H9 (cell line): ENCODE data around the gene NCLN. TPM values are rescaled to one million over a fixed set of nuclear protein-coding genes. Genes with fewer than 3 reads are reported as not detected.
A peak's percentile ranks its signal among the peaks of the same experiment; 100 is the strongest.

Experiments used
- DNase-seq: peaks from one replicate; pipeline ENCODE4 v3.0.0-alpha.2; 2017
- H2AFZ ChIP-seq: one replicate; pipeline ENCODE4 v1.6.1; 2013; ENCODE audit warnings: mild to moderate bottlenecking, low read length, control low read depth, moderate library complexity
- H2AK5ac ChIP-seq: 2 replicates; pipeline ENCODE4 v1.6.1; 2013; ENCODE audit warnings: low read length, control low read depth, mixed read lengths; ENCODE audit not compliant: insufficient read length
- H2BK120ac ChIP-seq: one replicate; pipeline ENCODE4 v1.6.1; 2013; ENCODE audit warnings: low read depth, mild to moderate bottlenecking, low read length, control low read depth, inconsistent platforms; ENCODE audit not compliant: poor library complexity, severe bottlenecking
- H2BK12ac ChIP-seq: 2 replicates; pipeline ENCODE4 v1.6.1; 2013; ENCODE audit warnings: low read length, control low read depth, mixed read lengths, low read depth; ENCODE audit not compliant: insufficient read length
- H2BK15ac ChIP-seq: 2 replicates; pipeline ENCODE4 v1.6.1; 2013; ENCODE audit warnings: low read depth, low read length, control low read depth
- H2BK20ac ChIP-seq: one replicate; pipeline ENCODE4 v1.6.1; 2013; ENCODE audit warnings: low read depth, mild to moderate bottlenecking, low read length, control low read depth, inconsistent platforms; ENCODE audit not compliant: poor library complexity, severe bottlenecking
- H2BK5ac ChIP-seq: 2 replicates; pipeline ENCODE4 v1.6.1; 2013; ENCODE audit warnings: low read length, control low read depth, mixed read lengths; ENCODE audit not compliant: insufficient read length
- H3K14ac ChIP-seq: 2 replicates; pipeline ENCODE4 v1.6.1; 2013; ENCODE audit warnings: low read length, control low read depth; ENCODE audit not compliant: insufficient read depth
- H3K18ac ChIP-seq: 2 replicates; pipeline ENCODE4 v1.6.1; 2013; ENCODE audit warnings: low read depth, mild to moderate bottlenecking, mixed read lengths, low read length, control low read depth; ENCODE audit not compliant: insufficient read length
- H3K23ac ChIP-seq: 2 replicates; pipeline ENCODE4 v1.6.1; 2013; ENCODE audit warnings: low read length, control low read depth, mixed read lengths, low read depth; ENCODE audit not compliant: insufficient read length
- H3K23me2 ChIP-seq: 2 replicates; pipeline ENCODE4 v1.6.1; 2013; ENCODE audit warnings: low read depth, mild to moderate bottlenecking, mixed read lengths, low read length, control low read depth; ENCODE audit not compliant: insufficient read length, poor library complexity, severe bottlenecking
- H3K27ac ChIP-seq: 2 replicates; pipeline ENCODE4 v1.5.1; 2013; ENCODE audit warnings: low read length, control low read depth, mixed read lengths, low read depth; ENCODE audit not compliant: insufficient read length
- H3K27me3 ChIP-seq: 2 replicates; pipeline ENCODE4 v1.6.1; 2013; ENCODE audit warnings: low read length, control low read depth, inconsistent platforms; ENCODE audit not compliant: insufficient read depth
- H3K4ac ChIP-seq: 2 replicates; pipeline ENCODE4 v1.6.1; 2013; ENCODE audit warnings: low read depth, mild to moderate bottlenecking, control low read depth, inconsistent platforms, low read length, moderate library complexity
- H3K4me1 ChIP-seq: 2 replicates; pipeline ENCODE4 v1.6.1; 2013; ENCODE audit warnings: low read length, control low read depth, inconsistent platforms; ENCODE audit not compliant: insufficient read depth
- H3K4me2 ChIP-seq: 2 replicates; pipeline ENCODE4 v1.6.1; 2013; ENCODE audit warnings: low read length, control low read depth, mixed read lengths; ENCODE audit not compliant: insufficient read length, insufficient read depth
- H3K56ac ChIP-seq: 2 replicates; pipeline ENCODE4 v1.6.1; 2013; ENCODE audit warnings: low read depth, mild to moderate bottlenecking, mixed read lengths, low read length, control low read depth; ENCODE audit not compliant: insufficient read length
- H3K79me1 ChIP-seq: 2 replicates; pipeline ENCODE4 v1.6.1; 2013; ENCODE audit warnings: low read depth, mild to moderate bottlenecking, moderate library complexity, low read length, control low read depth, inconsistent platforms; ENCODE audit not compliant: insufficient read depth, poor library complexity, severe bottlenecking
- H3K79me2 ChIP-seq: 2 replicates; pipeline ENCODE4 v1.6.1; 2013; ENCODE audit warnings: low read length, control low read depth, inconsistent platforms; ENCODE audit not compliant: insufficient read depth
- H3K9ac ChIP-seq: 2 replicates; pipeline ENCODE4 v1.6.1; 2013; ENCODE audit warnings: low read length, control low read depth, mixed read lengths; ENCODE audit not compliant: insufficient read length; ENCODE audit errors: extremely low read depth
- H3K9me3 ChIP-seq: one replicate; pipeline ENCODE4 v1.6.1; 2013; ENCODE audit warnings: low read depth, low read length, inconsistent platforms; ENCODE audit not compliant: control insufficient read depth
- H3T11ph ChIP-seq: one replicate; pipeline ENCODE4 v1.6.1; 2013; ENCODE audit warnings: mild to moderate bottlenecking, low read length, control low read depth, inconsistent platforms
- H4K20me1 ChIP-seq: one replicate; pipeline ENCODE4 v1.6.1; 2013; ENCODE audit not compliant: control insufficient read depth, insufficient read length, insufficient read depth
- H4K5ac ChIP-seq: 2 replicates; pipeline ENCODE4 v1.6.1; 2013; ENCODE audit warnings: low read depth, mild to moderate bottlenecking, mixed read lengths, low read length, control low read depth; ENCODE audit not compliant: insufficient read length
- H4K8ac ChIP-seq: replicated peaks from 2 replicates; pipeline ENCODE4 v1.6.1; 2013; ENCODE audit warnings: low read length, control low read depth, mixed read lengths, low read depth; ENCODE audit not compliant: insufficient read length
- H4K91ac ChIP-seq: 2 replicates; pipeline ENCODE4 v1.6.1; 2013; ENCODE audit warnings: low read depth, mild to moderate bottlenecking, moderate library complexity, mixed read lengths, low read length, control low read depth; ENCODE audit not compliant: insufficient read length
- H3K27ac Mint-ChIP-seq, 3 experiments: 2 replicates in 2 of 3; 3 replicates in 1 of 3; pipeline ENCODE4 v1.8.0; 2020 to 2021; ENCODE audit warnings: mixed read lengths in 3 of 3, mild to moderate bottlenecking in 1 of 3, moderate library complexity in 1 of 3
- H3K27me3 Mint-ChIP-seq: 2 replicates; pipeline ENCODE4 v1.8.0; 2021; ENCODE audit warnings: low read depth, mild to moderate bottlenecking, moderate library complexity, mixed read lengths
- H3K36me3 Mint-ChIP-seq, 3 experiments: 2 replicates in 2 of 3; 3 replicates in 1 of 3; pipeline ENCODE4 v1.8.0; 2020 to 2021; ENCODE audit warnings: low read depth in 3 of 3, mixed read lengths in 3 of 3; ENCODE audit not compliant: insufficient read depth in 1 of 3
- H3K4me1 Mint-ChIP-seq, 2 experiments: 2 replicates each; pipeline ENCODE4 v1.8.0; 2020; ENCODE audit warnings: mixed read lengths in 2 of 2
- H3K4me3 Mint-ChIP-seq, 2 experiments: 2 replicates in 1 of 2; 3 replicates in 1 of 2; pipeline ENCODE4 v1.8.0; 2020 to 2021; ENCODE audit warnings: mild to moderate bottlenecking in 2 of 2, mixed read lengths in 2 of 2, moderate library complexity in 1 of 2
- H3K9me3 Mint-ChIP-seq, 2 experiments: 2 replicates in 1 of 2; 3 replicates in 1 of 2; pipeline ENCODE4 v1.8.0; 2020; ENCODE audit warnings: mild to moderate bottlenecking in 2 of 2, mixed read lengths in 2 of 2, moderate library complexity in 1 of 2
- CTCF ChIP-seq: fragments of 200-600 bp; sonication (generic); conservative IDR thresholded peaks from 3 replicates; pipeline ENCODE4 v1.8.0; 2021; ENCODE audit warnings: antibody characterized with exemption, mild to moderate bottlenecking
- WGBS: extraction: QIAGEN DNeasy Blood & Tissue Kit; methylation state at CpG from one replicate; pipeline ENCODE4 v1.1.7; 2013; ENCODE audit warnings: missing lambda C conversion rate, low lambda C conversion rate, mixed read lengths; ENCODE audit not compliant: insufficient read length; ENCODE audit errors: extremely low coverage; 5-methylcytosine and 5-hydroxymethylcytosine counted together
- total RNA-seq: library from RNA; stranded (reverse); gene quantifications from 2 replicates; pipeline ENCODE4 v1.2.1, GENCODE V29; 2021

The NCLN gene
- total RNA-seq, 1 experiment from 2014 or later = 94.8 TPM

GRCh38 chr19:3211191-3211590 is 25.5 kb downstream of the NCLN start:
- Histone ChIP-seq H4K20me1 (peaks cover 2% of the 10 kb centered on the region), H3K4me2 (no peak overlapping the region), H3K23me2 (no peaks in the 10 kb centered on the region), H3K56ac (no peak overlapping the region), H3K79me2 (no peaks in the 10 kb centered on the region), H3K23ac (no peak overlapping the region), H3K9ac (no peak overlapping the region), H3K27ac (no peak overlapping the region), H3K79me1 (no peaks in the 10 kb centered on the region), H4K91ac (no peak overlapping the region), H2BK120ac (no peak overlapping the region), H4K8ac (no peak overlapping the region), H2AK5ac (no peak overlapping the region), H3K18ac (no peak overlapping the region), H3T11ph (no peak overlapping the region), H2BK15ac (no peak overlapping the region), H2BK5ac (no peak overlapping the region), H2BK20ac (no peak overlapping the region), H3K9me3 (no peaks in the 10 kb centered on the region), H4K5ac (no peak overlapping the region), H3K27me3 (no peaks in the 10 kb centered on the region), H3K4ac (no peak overlapping the region), H2BK12ac (no peak overlapping the region), H3K4me1 (no peaks in the 10 kb centered on the region), H3K14ac (no peak overlapping the region), H2AFZ (no peak overlapping the region)
- no peak for TF ChIP-seq CTCF
- no CpG with 5 or more reads among the region's 12 CpGs for WGBS
- peak overlapping the region in 1 of 3 experiments; percentile 28; a peak in 1 of 7 replicates for H3K27ac Mint-ChIP-seq
- H3K9me3 Mint-ChIP-seq = no peaks in the 10 kb centered on the region
- H3K4me1 Mint-ChIP-seq = peaks cover 3 to 6% of the 10 kb centered on the region in 2 experiments
- peaks cover 6 to 26% (median 8%) of the 10 kb centered on the region in 3 experiments; a peak in 6 of 7 replicates for H3K36me3 Mint-ChIP-seq
- DNase-seq = no peak
- no peak overlapping the region for H3K4me3 Mint-ChIP-seq
- peaks cover 4% of the 10 kb centered on the region for H3K27me3 Mint-ChIP-seq
